HCT116 (cell line): Measurements from ENCODE around the gene PXMP4. TPM values are rescaled to one million over a fixed set of nuclear protein-coding genes. Genes with fewer than 3 reads are reported as not detected.

Experiments used
- ATAC-seq: fragments of 200-7000 bp; cut with Tn5 transposase; 2 replicates; pipeline ENCODE4 v1.9.1; 2020; ENCODE audit warnings: mild to moderate bottlenecking, moderate library complexity
- BruUV-seq: library from RNA; stranded (reverse); fragments of 400-500 nt; replicated peaks from 2 replicates; lab custom pipeline; 2021; lab: Mats Ljungman, UMichigan
- CTCF ChIA-PET: fragments of 300-600 bp; sonication (Branson Sonifier 250); formaldehyde crosslinking; loops from one replicate; lab custom pipeline; 2021; ENCODE audit warnings: antibody characterized with exemption; lab: Charles Lee
- POLR2A ChIA-PET: fragments of 300-600, 350-600 bp; sonication (Branson Sonifier 250); formaldehyde crosslinking; loops from one replicate; lab custom pipeline; 2021; ENCODE audit warnings: antibody characterized with exemption; lab: Charles Lee
- RAD21 ChIA-PET, 2 experiments: fragments of 300-600 bp; sonication (Branson Sonifier 250); formaldehyde crosslinking; loops; one replicate each; lab custom pipeline; 2023; ENCODE audit warnings: low total read pairs in 2 of 2; ENCODE audit not compliant: uncharacterized antibody in 2 of 2, unreplicated experiment in 2 of 2, low non-redundant PET in 1 of 2; lab: Charles Lee
- DNase-seq: peaks from one replicate; pipeline ENCODE4 v3.0.0-alpha.2; 2010; ENCODE audit warnings: low read depth, low spot score
- H2AFZ ChIP-seq: fragments of 200-600 bp; shearing (Covaris generic), sonication (generic); 2 replicates; pipeline ENCODE4 v1.6.1; 2017; ENCODE audit warnings: low read depth, mixed run types, mixed read lengths, antibody characterized with exemption, low read length; ENCODE audit not compliant: poor library complexity, severe bottlenecking
- H3K27ac ChIP-seq: 2 replicates; pipeline ENCODE4 v1.5.1; 2012; ENCODE audit warnings: low read depth, low read length
- H3K27me3 ChIP-seq: fragments of 200-600 bp; sonication (generic); 2 replicates; pipeline ENCODE4 v1.6.1; 2016; ENCODE audit warnings: mixed run types, low read length, mixed read lengths; ENCODE audit not compliant: insufficient read depth
- H3K36me3 ChIP-seq, 2 experiments: fragments of 200-500 bp in 1 of 2; fragments of 200-600 bp in 1 of 2; sonication (Bioruptor generic) in 1 of 2; sonication (generic) in 1 of 2; 2 replicates each; pipeline versions ENCODE4 v1.5.1 to v1.6.1; 2014 to 2016; ENCODE audit warnings: low read length in 2 of 2, inconsistent platforms in 1 of 2, mixed read lengths in 1 of 2, mixed run types in 1 of 2; ENCODE audit not compliant: insufficient read depth in 2 of 2, control insufficient read depth in 1 of 2
- H3K4me1 ChIP-seq, 2 experiments: fragments of 200-600 bp in 1 of 2; sonication (generic) in 1 of 2; 2 replicates each; pipeline versions ENCODE4 v1.5.1 to v1.6.1; 2012 to 2017; ENCODE audit warnings: low read length in 2 of 2, inconsistent platforms in 1 of 2, mild to moderate bottlenecking in 1 of 2, mixed read lengths in 1 of 2, mixed run types in 1 of 2, moderate library complexity in 1 of 2; ENCODE audit not compliant: insufficient read depth in 2 of 2, control insufficient read depth in 1 of 2
- H3K4me2 ChIP-seq: fragments of 200-600 bp; sonication (generic); 2 replicates; pipeline ENCODE4 v1.6.1; 2017; ENCODE audit warnings: mixed run types, low read length, mixed read lengths
- H3K4me3 ChIP-seq, 2 experiments: fragments of 200-600 bp in 1 of 2; sonication (generic) in 1 of 2; replicated peaks in 1 of 2; 2 replicates each; pipeline ENCODE4 v1.5.1; 2011 to 2016; ENCODE audit warnings: low read length in 2 of 2, control low read depth in 1 of 2, low read depth in 1 of 2, mild to moderate bottlenecking in 1 of 2, mixed read lengths in 1 of 2, mixed run types in 1 of 2
- H3K79me2 ChIP-seq: fragments of 200-600 bp; sonication (generic); 2 replicates; pipeline ENCODE4 v1.6.1; 2017; ENCODE audit warnings: mild to moderate bottlenecking, mixed run types, low read length, moderate library complexity, mixed read lengths; ENCODE audit not compliant: insufficient read depth
- H3K9ac ChIP-seq: fragments of 200-600 bp; sonication (generic); 2 replicates; pipeline ENCODE4 v1.6.1; 2016; ENCODE audit warnings: low read length, mixed read lengths
- H3K9me2 ChIP-seq: fragments of 200-600 bp; sonication (generic), shearing (Covaris generic); 2 replicates; pipeline ENCODE4 v1.6.1; 2017; ENCODE audit warnings: mixed run types, mild to moderate bottlenecking, moderate library complexity; ENCODE audit not compliant: insufficient read depth
- H3K9me3 ChIP-seq, 2 experiments: fragments of 200-500 bp in 1 of 2; fragments of 200-600 bp in 1 of 2; sonication (Bioruptor generic) in 1 of 2; sonication (generic) in 1 of 2; 2 replicates each; pipeline ENCODE4 v1.6.1; 2014 to 2017; ENCODE audit warnings: low read length in 2 of 2, mixed read lengths in 2 of 2, inconsistent platforms in 1 of 2, low read depth in 1 of 2, mild to moderate bottlenecking in 1 of 2, mixed run types in 1 of 2, moderate library complexity in 1 of 2; ENCODE audit not compliant: control insufficient read depth in 1 of 2, insufficient read depth in 1 of 2
- H4K20me1 ChIP-seq: fragments of 200-600 bp; sonication (generic), shearing (Covaris generic); 2 replicates; pipeline ENCODE4 v1.6.1; 2017; ENCODE audit warnings: mixed run types, mild to moderate bottlenecking, moderate library complexity; ENCODE audit not compliant: insufficient read depth
- EZH2 ChIP-seq: fragments of 200-600 bp; sonication (generic); IDR thresholded peaks from 2 replicates; pipeline ENCODE4 v1.6.1; 2017; ENCODE audit warnings: antibody characterized with exemption, mixed run types
- EZH2phosphoT487 ChIP-seq: fragments of 200-600 bp; IDR thresholded peaks from 2 replicates; pipeline ENCODE4 v1.6.1; 2018; ENCODE audit warnings: antibody characterized with exemption, borderline replicate concordance
- ZFX ChIP-seq: fragments of 450-650 bp; IDR thresholded peaks from 2 replicates; pipeline ENCODE4 v1.6.1; 2017
- intact Hi-C: fragments of 100-400 bp; cut with micrococcal nuclease; formaldehyde crosslinking; loops from 2 replicates; pipeline ENCODE4 v1.10.0; 2022
- total RNA-seq: library from RNA; stranded (reverse); gene quantifications from one replicate; pipeline ENCODE4 v1.2.1, GENCODE V29; 2021; ENCODE audit not compliant: unreplicated experiment
- TF ChIP-seq, protein P1 (sequence below): IDR thresholded peaks from 2 replicates; pipeline ENCODE4 v1.6.1; 2012; ENCODE audit warnings: low read depth

Gene PXMP4
- total RNA-seq, 1 experiment from 2014 or later, result 9.6 TPM

DNA sequence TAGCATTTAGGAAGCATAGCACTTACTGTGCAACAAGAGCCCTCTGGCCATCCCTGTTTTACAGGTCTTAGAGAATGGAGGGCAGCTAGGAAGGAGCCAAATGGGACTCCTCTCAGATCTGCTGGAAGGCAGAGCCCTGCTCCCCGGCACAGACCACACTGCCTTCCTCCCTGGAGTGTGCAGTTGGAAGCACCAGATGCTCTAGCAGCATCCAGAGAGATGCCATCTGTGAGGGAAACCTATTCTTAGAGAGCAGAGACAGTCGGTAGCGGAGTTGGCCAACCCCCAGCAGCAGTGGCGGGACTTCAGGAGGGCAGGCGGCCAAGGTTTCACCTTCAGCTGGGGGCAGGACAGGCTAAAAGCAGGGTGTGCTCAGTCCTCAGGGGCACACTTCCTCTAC lies 17.2 kb downstream of the PXMP4 start:
- no peak for ATAC-seq
- RAD21 ChIA-PET, result no interaction called here

More for the DNA sequence above, 17.2 kb downstream of the PXMP4 start:
- Histone ChIP-seq H3K79me2 (no peaks in the 10 kb centered on the region), H3K9me2 (no peaks in the 10 kb centered on the region), H3K4me3 (no peak overlapping the region), H2AFZ (no peak overlapping the region), H3K4me1 (peaks cover 0 to 6% of the 10 kb centered on the region in 2 experiments; a peak in 3 of 4 replicates), H3K4me2 (no peak overlapping the region), H3K27me3 (no peaks in the 10 kb centered on the region), H3K27ac (no peak overlapping the region), H3K9ac (no peak overlapping the region), H3K36me3 (0 out of 4 replicates have a peak, but pooled peaks cover 0 to 5% of the 10 kb centered on the region in 2 experiments), H4K20me1 (no peaks in the 10 kb centered on the region), H3K9me3 (no peaks in the 10 kb centered on the region)
- DNase-seq, result no peak
- ChIA-PET POLR2A (no interaction called here), CTCF (no interaction called here)
- intact Hi-C loops, result no loop called here
- TF ChIP-seq EZH2 (no peak), EZH2phosphoT487 (no peak), ZFX (no peak)
- TF ChIP-seq, protein P1, sequence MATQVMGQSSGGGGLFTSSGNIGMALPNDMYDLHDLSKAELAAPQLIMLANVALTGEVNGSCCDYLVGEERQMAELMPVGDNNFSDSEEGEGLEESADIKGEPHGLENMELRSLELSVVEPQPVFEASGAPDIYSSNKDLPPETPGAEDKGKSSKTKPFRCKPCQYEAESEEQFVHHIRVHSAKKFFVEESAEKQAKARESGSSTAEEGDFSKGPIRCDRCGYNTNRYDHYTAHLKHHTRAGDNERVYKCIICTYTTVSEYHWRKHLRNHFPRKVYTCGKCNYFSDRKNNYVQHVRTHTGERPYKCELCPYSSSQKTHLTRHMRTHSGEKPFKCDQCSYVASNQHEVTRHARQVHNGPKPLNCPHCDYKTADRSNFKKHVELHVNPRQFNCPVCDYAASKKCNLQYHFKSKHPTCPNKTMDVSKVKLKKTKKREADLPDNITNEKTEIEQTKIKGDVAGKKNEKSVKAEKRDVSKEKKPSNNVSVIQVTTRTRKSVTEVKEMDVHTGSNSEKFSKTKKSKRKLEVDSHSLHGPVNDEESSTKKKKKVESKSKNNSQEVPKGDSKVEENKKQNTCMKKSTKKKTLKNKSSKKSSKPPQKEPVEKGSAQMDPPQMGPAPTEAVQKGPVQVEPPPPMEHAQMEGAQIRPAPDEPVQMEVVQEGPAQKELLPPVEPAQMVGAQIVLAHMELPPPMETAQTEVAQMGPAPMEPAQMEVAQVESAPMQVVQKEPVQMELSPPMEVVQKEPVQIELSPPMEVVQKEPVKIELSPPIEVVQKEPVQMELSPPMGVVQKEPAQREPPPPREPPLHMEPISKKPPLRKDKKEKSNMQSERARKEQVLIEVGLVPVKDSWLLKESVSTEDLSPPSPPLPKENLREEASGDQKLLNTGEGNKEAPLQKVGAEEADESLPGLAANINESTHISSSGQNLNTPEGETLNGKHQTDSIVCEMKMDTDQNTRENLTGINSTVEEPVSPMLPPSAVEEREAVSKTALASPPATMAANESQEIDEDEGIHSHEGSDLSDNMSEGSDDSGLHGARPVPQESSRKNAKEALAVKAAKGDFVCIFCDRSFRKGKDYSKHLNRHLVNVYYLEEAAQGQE, result no peak
- BruUV-seq, result no TSS peak
